Upper lobe of left lung (tissue), 4 donors: Measurements from ENCODE around the gene USP36.

Experiments
- CTCF ChIP-seq, 6 experiments: fragments of 450-650 bp in 4 of 6; fragments of 200-600 bp in 2 of 6; sonication (generic) in 2 of 6; IDR thresholded peaks; one replicate each; pipeline ENCODE4 v1.5.1; 2016 to 2019; ENCODE audit warnings: antibody characterized with exemption in 6 of 6
- POLR2A ChIP-seq, 4 donors: fragments of 450-650 bp; IDR thresholded peaks; one replicate each; pipeline ENCODE4 v1.5.1; 2016 to 2017; ENCODE audit warnings: antibody characterized with exemption in 4 of 4, mild to moderate bottlenecking in 2 of 4

- TF ChIP-seq POLR2A (IDR thresholded peaks at IDR 0.05) (no peak), CTCF (IDR thresholded peaks at IDR 0.05) (no peak)
Observed at GRCh38 chr17:78861229-78861628, 20.6 kb upstream of the USP36 start.
